H1 (cell line): ENCODE measurements around the gene LGALS1. TPM values are rescaled to one million over a fixed set of nuclear protein-coding genes. Genes with fewer than 3 reads are reported as not detected.

Experiments
- ASH2L ChIP-seq: fragments of 200-600, 300-600 bp; sonication (generic); IDR thresholded peaks from one replicate; pipeline ENCODE4 v1.7.1; 2017; ENCODE audit warnings: low read length
- ATF3 ChIP-seq: IDR thresholded peaks from 2 replicates; pipeline ENCODE4 v1.6.1; 2011; ENCODE audit warnings: low read depth, mild to moderate bottlenecking, low read length; ENCODE audit not compliant: insufficient read depth
- polyA plus RNA-seq, 7 experiments: library from polyadenylated mRNA; depleted of rRNA in 3 of 7; stranded (reverse) in 5 of 7; unstranded in 2 of 7; fragments of >200 nt in 5 of 7; fragments of 200-250 nt in 2 of 7; gene quantifications; 1 replicate in 5 of 7; 2 replicates in 1 of 7; 4 replicates in 1 of 7; pipeline versions ENCODE4 v1.2.1 to v1.2.3, GENCODE V29; 2011 to 2013; ENCODE audit warnings: missing spikeins in 2 of 7, mixed read lengths in 2 of 7
- total RNA-seq: library from RNA; stranded (reverse); fragmentation: NEBNext Ultra II Directional; extraction: Animal tissue kit (Norgen Biotek cat#: 25700); gene quantifications from 2 replicates; pipeline ENCODE4 v1.2.1, GENCODE V29; 2021

LGALS1 gene
- total and polyA plus RNA-seq, 2 of the 8 experiments (the other 6 are each of a cell fraction or from before 2014, with no cell fraction given): 12.0 to 92.4 TPM

- TF ChIP-seq ATF3 (no peak), ASH2L (no peak)
Measured at GRCh38 chr22:37643225-37643847, 32.1 kb upstream of the LGALS1 start (continued).
